Sigmoid colon (tissue), 3 donors: ENCODE data around the gene CPSF7.

Experiments used
- POLR2A ChIP-seq, 2 donors: fragments of 450-650 bp; IDR thresholded peaks; one replicate each; pipeline ENCODE4 v1.6.1; 2016; ENCODE audit warnings: antibody characterized with exemption in 2 of 2, mild to moderate bottlenecking in 2 of 2, moderate library complexity in 2 of 2
- TF ChIP-seq, protein P1 (sequence below), 4 experiments: fragments of 450-650 bp in 3 of 4; fragments of 200-600 bp in 1 of 4; IDR thresholded peaks; one replicate each; pipeline ENCODE4 v1.5.1; 2016 to 2019; ENCODE audit warnings: antibody characterized with exemption in 4 of 4, mild to moderate bottlenecking in 3 of 4, moderate library complexity in 2 of 4

DNA sequence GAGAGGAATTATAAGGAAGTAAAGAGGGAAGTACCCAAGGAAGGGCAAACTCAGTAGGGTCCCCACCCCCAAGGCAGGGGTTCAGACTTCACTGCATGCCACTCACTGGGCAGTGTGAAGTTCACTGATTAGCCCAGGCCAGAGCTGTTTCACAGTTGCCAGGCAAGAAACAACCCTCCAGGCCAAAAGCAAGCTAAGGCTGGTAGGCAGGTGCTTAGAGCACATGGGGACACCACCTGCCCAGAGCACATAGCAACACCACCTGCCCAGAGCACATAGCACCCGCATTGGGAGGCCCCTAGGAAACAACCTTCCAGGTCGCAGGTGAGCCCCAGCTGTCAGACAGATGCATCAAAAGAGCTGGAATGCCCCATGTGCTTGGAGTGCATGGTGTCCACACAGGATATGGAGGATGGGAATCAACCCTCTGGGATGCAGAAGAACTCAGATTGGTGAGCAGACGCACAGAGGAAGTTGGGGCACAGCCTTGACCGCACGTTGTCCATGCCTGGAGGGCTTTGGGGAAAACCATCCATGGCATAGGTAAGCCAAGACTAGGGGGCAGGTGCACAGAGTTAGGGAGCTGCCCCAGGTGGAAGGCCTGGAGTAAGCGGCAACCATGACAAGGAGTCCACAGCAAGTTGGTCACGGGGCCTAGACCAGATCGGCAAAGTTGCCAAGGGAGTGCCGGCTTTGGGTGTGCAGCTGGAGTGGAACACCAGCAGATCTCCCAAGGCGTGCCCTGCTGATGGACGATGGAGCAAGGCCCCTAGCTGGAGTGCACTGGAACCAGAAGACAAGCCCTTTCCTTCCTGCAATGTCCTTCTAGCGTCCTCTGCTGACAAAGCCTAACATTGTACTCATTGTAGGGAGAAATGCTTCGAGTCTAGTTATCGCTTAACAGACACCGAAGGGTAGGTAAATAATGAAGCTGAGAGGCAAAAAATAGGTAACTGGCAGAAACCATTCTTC lies 45.2 kb downstream of the CPSF7 start:
- TF ChIP-seq, protein P1, sequence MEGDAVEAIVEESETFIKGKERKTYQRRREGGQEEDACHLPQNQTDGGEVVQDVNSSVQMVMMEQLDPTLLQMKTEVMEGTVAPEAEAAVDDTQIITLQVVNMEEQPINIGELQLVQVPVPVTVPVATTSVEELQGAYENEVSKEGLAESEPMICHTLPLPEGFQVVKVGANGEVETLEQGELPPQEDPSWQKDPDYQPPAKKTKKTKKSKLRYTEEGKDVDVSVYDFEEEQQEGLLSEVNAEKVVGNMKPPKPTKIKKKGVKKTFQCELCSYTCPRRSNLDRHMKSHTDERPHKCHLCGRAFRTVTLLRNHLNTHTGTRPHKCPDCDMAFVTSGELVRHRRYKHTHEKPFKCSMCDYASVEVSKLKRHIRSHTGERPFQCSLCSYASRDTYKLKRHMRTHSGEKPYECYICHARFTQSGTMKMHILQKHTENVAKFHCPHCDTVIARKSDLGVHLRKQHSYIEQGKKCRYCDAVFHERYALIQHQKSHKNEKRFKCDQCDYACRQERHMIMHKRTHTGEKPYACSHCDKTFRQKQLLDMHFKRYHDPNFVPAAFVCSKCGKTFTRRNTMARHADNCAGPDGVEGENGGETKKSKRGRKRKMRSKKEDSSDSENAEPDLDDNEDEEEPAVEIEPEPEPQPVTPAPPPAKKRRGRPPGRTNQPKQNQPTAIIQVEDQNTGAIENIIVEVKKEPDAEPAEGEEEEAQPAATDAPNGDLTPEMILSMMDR (IDR thresholded peaks at IDR 0.05): no peak
- TF ChIP-seq POLR2A (IDR thresholded peaks at IDR 0.05): no peak
